ENCODE measurements around the gene ABCC8. TPM values are rescaled to one million over a fixed set of nuclear protein-coding genes. Genes with fewer than 3 reads are reported as not detected.

Gene ABCC8
- total and polyA plus RNA-seq, 10 of the 15 experiments (the other 5 are each of a cell fraction or from before 2014, with no cell fraction given) = not detected

- ChIA-PET CTCF (no interaction called here), SMC1A (ENCODE audit: uncharacterized antibody, unreplicated experiment) (no interaction called here), POLR2A (no interaction called here), RAD21 (ENCODE audit: unreplicated experiment) (no interaction called here)
- Histone ChIP-seq H3K79me2 (ENCODE audit: control insufficient read depth, insufficient read depth, low read length) (no peaks in the 10 kb centered on the region), H3K36me3 (ENCODE audit: control insufficient read depth in 2 of 2, insufficient read depth in 2 of 2, low read length in 1 of 2) (no peaks in the 10 kb centered on the region), H3K9ac (ENCODE audit: control insufficient read depth, insufficient read depth, low read length) (no peak overlapping the region), H4K20me1 (ENCODE audit: control insufficient read depth, insufficient read depth) (no peaks in the 10 kb centered on the region; the same call in 1 of the 2 replicates), H3K27ac (ENCODE audit: control insufficient read depth, insufficient read depth) (no peak overlapping the region), H3K27me3 (replicated peaks in 1 of 2; ENCODE audit: control insufficient read depth in 2 of 2, insufficient read depth in 2 of 2, low read length in 1 of 2) (peaks cover 0 to 7% of the 10 kb centered on the region in 2 experiments), H3K4me2 (ENCODE audit: control insufficient read depth, insufficient read depth) (no peak overlapping the region), H2AFZ (ENCODE audit: control insufficient read depth, low read depth, low read length) (no peak overlapping the region), H3K9me3 (replicated peaks; ENCODE audit: control insufficient read depth, insufficient read depth, low read length) (no peaks in the 10 kb centered on the region), H3K4me1 (ENCODE audit: control insufficient read depth, insufficient read depth, low read length) (no peaks in the 10 kb centered on the region), H3K4me3 (no peak overlapping the region)
- intact Hi-C loops (cut with micrococcal nuclease; ENCODE audit: unreplicated experiment) (no loop called here), in situ Hi-C loops (cut with MboI) (no loop called here)
- no TSS peak for BruUV-seq (replicated peaks)
- ATAC-seq (no peak), DNase-seq (ENCODE audit: low read depth, low spot score) (no peak), FAIRE-seq (no peak)
- TF ChIP-seq RAD51 (IDR thresholded peaks at IDR 0.05) = no peak
- TF ChIP-seq E2F8 (IDR thresholded peaks at IDR 0.05; ENCODE audit: low read depth, partially characterized antibody) = no peak
- no peak for TF ChIP-seq SMAD5 (IDR thresholded peaks at IDR 0.05; ENCODE audit: low read depth)
- TF ChIP-seq YBX1 (IDR thresholded peaks at IDR 0.05) = no peak
- no peak for TF ChIP-seq ATF3 (IDR thresholded peaks at IDR 0.05; ENCODE audit: borderline replicate concordance, extremely low read depth, low read depth, low read length)
- TF ChIP-seq TCF3 (IDR thresholded peaks at IDR 0.05; ENCODE audit: borderline replicate concordance, insufficient read depth, low read depth, low read length) = no peak
- no peak for TF ChIP-seq JUNB (IDR thresholded peaks at IDR 0.05)
- no peak for TF ChIP-seq NR2F1 (conservative IDR thresholded peaks at IDR 0.05)
- no peak for TF ChIP-seq USF1 (IDR thresholded peaks at IDR 0.05; ENCODE audit: borderline replicate concordance, extremely low read length, insufficient read depth, low read depth, low read length)
- TF ChIP-seq FOXM1 (IDR thresholded peaks at IDR 0.05; ENCODE audit: low read depth, low read length) = no peak
- no peak for TF ChIP-seq CUX1 (IDR thresholded peaks at IDR 0.05; ENCODE audit: insufficient replicate concordance, low read depth, low read length)
- 19% methylated on average over 6 of the region's 6 CpGs for WGBS (ENCODE audit: insufficient coverage, insufficient replicate concordance, low lambda C conversion rate, missing lambda C conversion rate)
Measured at GRCh38 chr11:17415523-17416104, 61.0 kb downstream of the ABCC8 start.
